ENCODE measurements around the gene CLDN14.

GRCh38 chr21:36518883-36519492 is 39.1 kb upstream of the CLDN14 start:
- TF ChIP-seq CTCF (IDR thresholded peaks at IDR 0.05) (no peak), POLR2A (IDR thresholded peaks at IDR 0.05) (no peak), POLR2AphosphoS5 (IDR thresholded peaks at IDR 0.05) (no peak)
